PC-9 (cell line): ENCODE results near the gene PNPT1. TPM values are rescaled to one million over a fixed set of nuclear protein-coding genes. Genes with fewer than 3 reads are reported as not detected.

Experiments used
- BruUV-seq: library from RNA; stranded (reverse); fragments of 400-500 nt; replicated peaks from 2 replicates; lab custom pipeline; 2021; lab: Mats Ljungman, UMichigan
- CTCF ChIA-PET: fragments of 300-600 bp; sonication (Branson Sonifier 250); formaldehyde crosslinking; loops from one replicate; lab custom pipeline; 2022; ENCODE audit warnings: antibody characterized with exemption; lab: Charles Lee
- POLR2A ChIA-PET: fragments of 300-600 bp; sonication (Branson Sonifier 250); formaldehyde crosslinking; loops from one replicate; lab custom pipeline; 2022; ENCODE audit warnings: antibody characterized with exemption; ENCODE audit not compliant: unreplicated experiment; lab: Charles Lee
- DNase-seq, 2 experiments: peaks; one replicate each; pipeline versions ENCODE4 v3.0.0 to v3.0.0-alpha.2; 2015 to 2022; ENCODE audit warnings: mixed read lengths in 1 of 2
- H2AFZ ChIP-seq: fragments of 200-600 bp; sonication (generic); 2 replicates; pipeline ENCODE4 v1.8.1; 2017; ENCODE audit warnings: antibody characterized with exemption
- H3F3A ChIP-seq: fragments of 200-600 bp; sonication (generic); 2 replicates; pipeline ENCODE4 v1.8.1; 2017; ENCODE audit warnings: antibody characterized with exemption, mild to moderate bottlenecking, low read depth; ENCODE audit not compliant: insufficient read depth
- H3K27ac ChIP-seq: fragments of 200-600 bp; sonication (generic); 2 replicates; pipeline ENCODE4 v1.6.1; 2016; ENCODE audit warnings: mixed run types
- H3K27me3 ChIP-seq: fragments of 200-600 bp; sonication (generic); 2 replicates; pipeline ENCODE4 v1.6.1; 2016; ENCODE audit warnings: low read depth, mixed run types; ENCODE audit not compliant: insufficient read depth
- H3K36me3 ChIP-seq: fragments of 200-600 bp; sonication (generic); 2 replicates; pipeline ENCODE4 v1.6.1; 2016; ENCODE audit warnings: low read depth, mixed run types
- H3K4me1 ChIP-seq: fragments of 200-600 bp; sonication (generic); replicated peaks from 2 replicates; pipeline ENCODE4 v1.6.1; 2016; ENCODE audit warnings: mixed run types; ENCODE audit not compliant: insufficient read depth
- H3K4me2 ChIP-seq: fragments of 200-600 bp; sonication (generic); 2 replicates; pipeline ENCODE4 v1.6.1; 2017; ENCODE audit warnings: mixed run types
- H3K4me3 ChIP-seq: fragments of 200-600 bp; sonication (generic); 2 replicates; pipeline ENCODE4 v1.6.1; 2016; ENCODE audit warnings: mixed run types
- H3K79me2 ChIP-seq: fragments of 200-600 bp; sonication (generic); 2 replicates; pipeline ENCODE4 v1.6.1; 2017; ENCODE audit warnings: low read depth, mixed run types
- H3K9me2 ChIP-seq: fragments of 200-600 bp; sonication (generic); 2 replicates; pipeline ENCODE4 v1.8.1; 2017; ENCODE audit warnings: mild to moderate bottlenecking; ENCODE audit not compliant: insufficient read depth
- H3K9me3 ChIP-seq: fragments of 200-600 bp; sonication (generic); 2 replicates; pipeline ENCODE4 v1.8.1; 2016; ENCODE audit warnings: low read depth; ENCODE audit not compliant: insufficient read depth
- H4K20me1 ChIP-seq: fragments of 200-600 bp; sonication (generic); 2 replicates; pipeline ENCODE4 v1.8.1; 2017; ENCODE audit not compliant: insufficient read depth
- EZH2 ChIP-seq: fragments of 200-600 bp; sonication (generic); IDR thresholded peaks from 2 replicates; pipeline ENCODE4 v1.8.0; 2017; ENCODE audit warnings: antibody characterized with exemption, low read depth
- intact Hi-C: fragments of 100-400 bp; cut with micrococcal nuclease; formaldehyde crosslinking; loops from one replicate; pipeline ENCODE4 v1.10.0; 2022; ENCODE audit not compliant: unreplicated experiment
- total RNA-seq: library from RNA; stranded (reverse); gene quantifications from 2 replicates; pipeline ENCODE4 v1.2.3, GENCODE V29; 2021
- TF ChIP-seq, protein P1 (sequence below): fragments of 200-600 bp; sonication (generic); conservative IDR thresholded peaks from 2 replicates; pipeline ENCODE4 v1.6.1; 2017; ENCODE audit warnings: mixed run types, antibody characterized with exemption, mild to moderate bottlenecking, moderate library complexity

Gene PNPT1
- total RNA-seq, 1 experiment from 2014 or later = 23.1 TPM

DNA sequence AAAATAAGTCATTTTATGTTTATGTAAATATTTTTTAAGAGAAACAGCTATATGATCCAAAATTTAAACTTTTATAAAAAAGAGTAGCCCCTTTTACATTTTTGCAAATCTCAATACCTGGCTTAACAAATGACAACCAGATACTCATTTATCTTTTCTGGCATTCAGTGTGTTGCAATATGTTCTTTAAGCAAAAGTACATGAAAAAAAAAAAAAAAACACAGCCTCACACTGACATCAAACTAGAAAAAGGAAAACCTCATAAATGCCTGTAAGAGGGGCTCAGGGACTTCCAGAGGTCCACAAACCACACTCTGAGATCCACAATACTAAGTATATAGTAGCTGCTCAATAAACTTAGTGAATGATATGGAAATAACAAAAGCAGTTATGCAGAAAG, 98.1 kb downstream of the PNPT1 start:
- Histone ChIP-seq H3K9me2 (no peaks in the 10 kb centered on the region), H3K27me3 (no peaks in the 10 kb centered on the region), H3K9me3 (no peaks in the 10 kb centered on the region), H3K4me3 (no peak overlapping the region), H2AFZ (no peak overlapping the region), H3K4me1 (peaks cover 14% of the 10 kb centered on the region; the same call in 1 of the 2 replicates), H3K36me3 (peaks cover 40% of the 10 kb centered on the region), H3K79me2 (peaks cover 61% of the 10 kb centered on the region), H3F3A (peaks cover 25% of the 10 kb centered on the region; the same call in 1 of the 2 replicates), H3K27ac (no peak overlapping the region), H3K4me2 (no peak overlapping the region), H4K20me1 (peaks cover 23% of the 10 kb centered on the region)
- CTCF ChIA-PET = interaction anchor here (0.7 kb wide), 1 partner anchor 426 kb away, joined by 5 read pairs; no protein-coding TSS in a partner anchor
- TF ChIP-seq EZH2 = no peak
- TF ChIP-seq, protein P1, sequence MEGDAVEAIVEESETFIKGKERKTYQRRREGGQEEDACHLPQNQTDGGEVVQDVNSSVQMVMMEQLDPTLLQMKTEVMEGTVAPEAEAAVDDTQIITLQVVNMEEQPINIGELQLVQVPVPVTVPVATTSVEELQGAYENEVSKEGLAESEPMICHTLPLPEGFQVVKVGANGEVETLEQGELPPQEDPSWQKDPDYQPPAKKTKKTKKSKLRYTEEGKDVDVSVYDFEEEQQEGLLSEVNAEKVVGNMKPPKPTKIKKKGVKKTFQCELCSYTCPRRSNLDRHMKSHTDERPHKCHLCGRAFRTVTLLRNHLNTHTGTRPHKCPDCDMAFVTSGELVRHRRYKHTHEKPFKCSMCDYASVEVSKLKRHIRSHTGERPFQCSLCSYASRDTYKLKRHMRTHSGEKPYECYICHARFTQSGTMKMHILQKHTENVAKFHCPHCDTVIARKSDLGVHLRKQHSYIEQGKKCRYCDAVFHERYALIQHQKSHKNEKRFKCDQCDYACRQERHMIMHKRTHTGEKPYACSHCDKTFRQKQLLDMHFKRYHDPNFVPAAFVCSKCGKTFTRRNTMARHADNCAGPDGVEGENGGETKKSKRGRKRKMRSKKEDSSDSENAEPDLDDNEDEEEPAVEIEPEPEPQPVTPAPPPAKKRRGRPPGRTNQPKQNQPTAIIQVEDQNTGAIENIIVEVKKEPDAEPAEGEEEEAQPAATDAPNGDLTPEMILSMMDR = no peak
- no TSS peak for BruUV-seq
- DNase-seq = no peak
- POLR2A ChIA-PET = no interaction called here
- intact Hi-C loops = no loop called here

DNA sequence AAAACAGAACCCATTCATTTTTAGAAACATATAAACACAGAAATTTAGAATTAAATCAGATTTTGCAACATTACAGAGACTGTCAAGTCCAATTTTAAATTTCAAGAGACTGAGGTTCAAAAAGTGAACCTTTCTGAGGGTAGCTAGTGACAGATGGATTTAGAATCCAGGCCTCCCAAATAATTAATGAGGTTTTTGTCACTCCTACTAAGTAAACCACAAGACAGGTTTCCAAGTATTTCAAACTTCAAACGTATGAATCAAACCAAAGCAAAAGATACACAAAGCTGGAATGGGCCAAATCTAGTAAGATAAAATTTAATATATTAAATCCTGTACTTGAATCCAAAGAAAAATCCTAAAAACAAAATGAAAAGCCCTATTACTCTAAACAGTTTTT, 101.5 kb downstream of the PNPT1 start:
- no peak for DNase-seq
- no TSS peak for BruUV-seq
- H3K4me1 ChIP-seq = peaks cover 15% of the 10 kb centered on the region
- peaks cover 22% of the 10 kb centered on the region for H3F3A ChIP-seq
- H3K27ac ChIP-seq = peak overlapping the region; percentile 29
- TF ChIP-seq EZH2 = no peak
- TF ChIP-seq, protein P1 = no peak
- H3K4me2 ChIP-seq = no peak overlapping the region
- no peaks in the 10 kb centered on the region for H3K9me2 ChIP-seq
- no peak overlapping the region for H2AFZ ChIP-seq
- peaks cover 48% of the 10 kb centered on the region for H3K79me2 ChIP-seq
- peaks cover 30% of the 10 kb centered on the region for H3K36me3 ChIP-seq
- H3K9me3 ChIP-seq = no peaks in the 10 kb centered on the region
- CTCF ChIA-PET = no interaction called here
- no peaks in the 10 kb centered on the region for H3K27me3 ChIP-seq
- POLR2A ChIA-PET = interaction anchor here (0.5 kb wide), 1 partner anchor 73 kb away, joined by 3 read pairs; no protein-coding TSS in a partner anchor
- H4K20me1 ChIP-seq = peaks cover 10% of the 10 kb centered on the region
- intact Hi-C loops = no loop called here
- no peak overlapping the region for H3K4me3 ChIP-seq

DNA sequence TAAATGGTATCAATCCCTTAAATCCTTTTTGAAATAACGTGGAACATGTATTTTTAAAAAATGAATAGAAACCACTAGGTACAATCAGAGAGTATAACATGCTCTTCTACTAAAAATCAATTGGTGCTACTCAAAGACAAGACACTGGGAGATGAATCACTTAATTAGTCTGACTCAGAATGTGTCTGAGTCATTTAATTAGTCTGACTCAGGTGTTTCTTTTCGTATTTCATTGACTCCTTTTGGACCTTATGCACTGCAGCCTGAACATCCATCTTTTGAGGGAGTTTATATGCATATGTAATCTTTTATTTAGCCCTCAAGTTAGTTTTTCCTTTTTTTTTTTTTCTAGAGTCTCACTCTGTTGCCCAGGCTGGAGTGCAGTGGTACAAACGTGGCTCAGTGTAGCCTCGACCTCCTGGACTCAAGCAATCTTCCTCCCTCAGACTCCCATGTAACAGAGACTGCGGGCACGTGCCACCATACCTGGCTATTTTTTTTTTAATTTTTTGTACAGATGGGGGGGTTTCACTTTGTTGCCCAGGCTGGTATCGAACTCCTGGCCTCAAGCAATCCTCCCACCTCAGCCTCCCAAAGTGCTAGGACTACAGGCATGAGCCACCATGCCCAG, 102.7 kb downstream of the PNPT1 start:
- TF ChIP-seq EZH2 = no peak
- TF ChIP-seq, protein P1 = no peak
- Histone ChIP-seq H3F3A (peaks cover 31% of the 10 kb centered on the region), H3K79me2 (peaks cover 36% of the 10 kb centered on the region), H3K27ac (no peak overlapping the region), H3K36me3 (peaks cover 28% of the 10 kb centered on the region; the same call in 1 of the 2 replicates), H3K4me2 (no peak overlapping the region), H3K9me3 (no peaks in the 10 kb centered on the region), H2AFZ (no peak overlapping the region), H3K9me2 (no peaks in the 10 kb centered on the region), H3K27me3 (no peaks in the 10 kb centered on the region), H4K20me1 (peaks cover 8% of the 10 kb centered on the region), H3K4me3 (no peak overlapping the region), H3K4me1 (peaks cover 28% of the 10 kb centered on the region)
- ChIA-PET CTCF (interaction anchor here (0.6 kb wide), 1 partner anchor 653 kb away, joined by 14 read pairs; no protein-coding TSS in a partner anchor), POLR2A (no interaction called here)
- no TSS peak for BruUV-seq
- DNase-seq = peak in 1 of 2 experiments; percentile 48
- intact Hi-C loops = no loop called here
